ENCODE results near the gene SCFD2. TPM values are rescaled to one million over a fixed set of nuclear protein-coding genes. Genes with fewer than 3 reads are reported as not detected.

SCFD2 gene
- total and polyA plus RNA-seq, 2 of the 8 experiments (the other 6 are each of a cell fraction or from before 2014, with no cell fraction given): 6.2 to 10.2 TPM

DNA sequence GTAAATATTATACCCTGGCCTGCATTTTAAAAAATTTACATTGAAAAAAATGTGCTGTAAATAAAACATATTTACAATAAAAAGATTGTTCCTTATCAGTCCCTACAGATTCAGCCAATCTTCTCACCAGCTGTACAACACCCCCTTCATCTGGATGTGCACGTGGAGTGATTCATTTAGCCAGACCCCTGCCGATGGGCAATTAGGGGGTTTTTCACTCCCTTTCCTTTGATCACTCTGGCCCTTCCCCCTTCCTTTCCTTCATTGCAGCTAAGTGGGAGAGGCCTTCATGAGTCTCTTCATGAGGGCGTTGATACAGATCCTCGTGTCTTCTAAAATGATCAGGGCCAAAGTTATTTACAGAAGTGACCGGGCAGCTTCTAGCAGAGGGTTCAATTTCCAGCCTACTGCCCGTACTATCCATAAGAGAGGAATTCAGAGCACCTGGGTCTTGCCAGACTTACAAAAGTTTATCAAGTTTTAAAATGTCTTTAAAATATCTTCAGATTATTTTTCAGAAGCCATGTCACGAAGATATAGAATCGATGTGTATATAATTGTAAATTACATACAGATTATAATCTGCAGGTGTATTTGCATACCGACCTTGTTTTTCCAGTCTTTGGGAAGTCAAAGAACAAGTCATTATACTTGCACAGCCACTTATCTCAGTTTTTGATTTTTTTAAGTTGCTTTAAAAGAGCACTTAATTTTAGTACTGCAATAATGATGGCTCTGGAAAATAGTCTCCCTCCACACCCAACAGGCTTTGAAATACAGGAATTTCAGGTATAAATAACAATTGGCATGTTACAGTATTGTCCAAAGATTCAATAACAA lies 525.1 kb downstream of the SCFD2 start (continued):
- TF ChIP-seq TCF12 (IDR thresholded peaks at IDR 0.05; ENCODE audit: low read depth, low read length): 0 out of 2 replicates have a peak, but pooled peaks have one; percentile 25

Data from H1 (cell line).